Stimulated activated CD4-positive, alpha-beta T cell treated with anti-CD3 and anti-CD28 coated beads, TNF-alpha, amount 100 ng/mL, for 1 hour (primary cell): ENCODE data around the gene FBLN1.
"Not testable (repeated sequence)": the region's sequence is repeated elsewhere in the genome, so short reads cannot be mapped to it uniquely, and the experiment has no call there.

ENCODE experiments used
- DNase-seq, 3 donors: peaks; one replicate each; pipeline ENCODE4 v3.0.0-alpha.2; 2020; ENCODE audit warnings: low read depth in 3 of 3, low spot score in 1 of 3

FBLN1 gene

DNA sequence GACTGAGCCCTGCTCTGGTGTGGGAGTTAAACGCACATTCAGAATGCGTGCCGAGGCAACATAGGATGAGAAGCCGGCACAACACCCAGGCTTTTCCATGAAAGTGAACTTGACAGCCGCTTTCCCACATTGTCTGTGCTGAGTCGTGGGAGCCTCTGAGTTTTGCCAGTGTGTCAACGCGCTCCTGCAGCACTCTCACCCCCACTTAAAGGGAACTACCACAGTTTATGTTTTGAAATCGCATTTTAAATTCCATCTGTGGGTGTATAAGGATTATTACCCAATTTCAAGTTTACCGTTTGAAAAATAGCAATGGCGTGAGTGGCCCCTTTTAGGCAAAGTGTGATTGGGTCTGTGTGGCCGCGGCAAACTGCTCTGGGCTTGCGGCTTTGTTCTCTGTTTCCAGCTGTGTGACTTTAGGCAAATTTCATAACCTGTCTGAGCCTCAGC, 81.5 kb downstream of the FBLN1 start:
- no peak for DNase-seq

DNA sequence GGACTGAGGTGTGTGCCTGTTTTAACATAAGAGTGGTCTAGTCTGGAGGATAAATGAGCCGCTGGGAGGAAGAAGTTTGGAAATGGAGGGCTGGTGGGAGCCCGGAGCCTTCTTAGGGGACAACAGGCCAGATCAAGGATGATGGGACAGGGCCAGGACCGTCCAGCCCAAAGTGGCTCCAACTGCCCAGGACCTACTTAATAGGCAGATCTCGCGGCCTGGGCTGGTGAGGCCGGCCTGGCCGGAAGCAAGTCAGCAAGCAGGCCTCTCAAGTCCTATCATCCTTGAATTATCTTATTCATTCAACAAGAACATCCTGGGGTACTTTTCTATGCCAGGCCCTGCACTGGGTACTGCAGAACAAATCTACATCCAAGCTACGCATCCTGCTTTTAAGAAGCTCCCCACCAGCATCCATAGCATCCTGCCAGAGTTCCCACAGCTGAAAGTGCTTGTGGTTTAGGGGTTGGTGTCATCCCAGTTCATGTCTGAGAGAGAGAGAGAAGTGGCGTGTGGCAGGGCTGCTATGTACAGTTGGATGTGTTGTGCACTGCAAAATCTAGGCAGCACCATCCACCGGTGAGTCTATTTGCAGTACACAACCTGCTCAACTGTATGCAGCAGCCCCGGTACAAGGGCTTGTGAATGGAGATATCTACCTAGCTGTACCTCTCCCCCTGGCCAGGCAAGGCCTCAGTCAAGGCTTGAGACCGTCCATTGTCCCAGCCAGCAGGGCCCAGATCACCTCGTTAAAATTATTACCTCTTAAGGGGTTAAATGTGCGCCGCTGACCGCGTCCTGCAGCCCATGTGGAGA, 82.1 kb downstream of the FBLN1 start:
- no peak for DNase-seq

DNA sequence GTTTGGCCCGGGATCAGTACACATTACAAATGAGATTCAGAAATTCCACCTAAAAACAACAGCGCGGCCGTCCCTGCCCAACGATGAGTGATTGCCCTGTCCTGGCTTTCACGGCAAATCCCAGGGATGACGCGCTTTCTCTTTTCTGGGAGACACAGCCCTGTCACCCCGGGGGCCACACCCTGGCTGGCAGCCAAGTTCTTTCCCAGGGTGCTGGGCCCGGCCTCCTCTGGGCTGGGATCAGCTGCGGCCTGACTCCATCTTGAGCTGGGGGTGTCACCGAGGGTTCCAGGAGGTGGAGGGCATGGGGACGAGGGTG, 82.7 kb downstream of the FBLN1 start:
- no peak for DNase-seq

DNA sequence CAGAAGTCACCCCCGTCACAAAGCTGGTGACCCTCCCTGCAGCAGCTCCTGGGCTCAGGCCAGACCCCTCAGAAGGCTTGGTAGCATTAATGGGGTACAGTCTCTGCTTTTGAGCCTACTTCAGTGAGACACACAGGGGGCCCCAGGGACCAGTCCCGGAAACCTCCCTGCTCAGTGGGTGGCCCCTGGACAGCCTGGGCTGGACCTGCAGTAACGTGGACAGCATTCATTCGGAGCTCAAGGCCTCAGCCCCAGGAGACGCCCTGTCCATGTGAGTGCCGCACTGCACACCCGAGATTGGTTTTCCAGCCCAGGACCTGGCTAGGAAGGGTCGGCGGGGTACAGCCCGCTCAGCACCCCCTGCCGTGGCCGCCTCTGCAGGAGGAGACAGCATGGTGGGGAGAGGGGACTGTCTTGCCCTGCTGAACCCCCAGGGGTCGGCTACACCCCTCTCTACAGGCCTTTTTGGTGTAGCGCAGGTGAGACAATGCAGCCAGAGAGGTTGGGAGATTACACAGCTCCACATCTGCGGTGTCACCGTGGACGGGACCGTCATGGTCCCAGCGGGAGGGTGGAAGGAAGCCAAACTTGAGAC, 83.4 kb downstream of the FBLN1 start:
- no peak for DNase-seq

DNA sequence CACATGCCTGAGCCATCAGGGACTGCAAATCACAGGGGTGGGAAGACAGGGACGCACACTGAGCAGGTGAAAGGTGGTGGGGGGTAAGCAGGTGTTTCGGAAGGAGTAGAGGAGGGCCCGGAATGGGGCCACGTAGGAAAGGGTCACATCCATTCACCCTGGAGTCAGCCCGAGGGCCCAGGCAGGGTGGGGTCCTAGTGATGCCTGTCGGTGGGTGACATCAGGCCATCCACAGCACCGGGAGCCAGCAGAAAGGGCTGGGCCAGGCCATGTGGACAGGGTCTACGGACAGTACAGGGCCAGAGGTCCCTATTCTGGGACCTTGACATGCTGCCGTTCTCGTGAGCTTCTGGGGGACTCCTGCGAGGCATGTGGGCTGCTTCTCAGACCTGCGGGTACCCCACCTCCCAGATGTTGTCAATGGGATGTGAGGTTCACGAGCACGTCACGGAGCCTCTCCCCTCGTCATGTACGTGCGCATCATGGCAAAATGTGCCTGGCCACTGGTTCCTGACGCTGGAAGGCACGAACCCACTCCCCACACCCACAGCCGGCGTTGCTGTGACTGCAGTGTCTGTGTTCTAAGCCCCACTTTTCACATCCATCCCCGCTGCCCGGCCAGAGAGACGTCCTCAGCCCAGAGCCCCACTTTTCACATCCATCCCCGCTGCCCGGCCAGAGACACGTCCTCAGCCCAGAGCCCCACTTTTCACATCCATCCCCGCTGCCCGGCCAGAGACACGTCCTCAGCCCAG, 84.1 kb downstream of the FBLN1 start:
- DNase-seq: no peak

DNA sequence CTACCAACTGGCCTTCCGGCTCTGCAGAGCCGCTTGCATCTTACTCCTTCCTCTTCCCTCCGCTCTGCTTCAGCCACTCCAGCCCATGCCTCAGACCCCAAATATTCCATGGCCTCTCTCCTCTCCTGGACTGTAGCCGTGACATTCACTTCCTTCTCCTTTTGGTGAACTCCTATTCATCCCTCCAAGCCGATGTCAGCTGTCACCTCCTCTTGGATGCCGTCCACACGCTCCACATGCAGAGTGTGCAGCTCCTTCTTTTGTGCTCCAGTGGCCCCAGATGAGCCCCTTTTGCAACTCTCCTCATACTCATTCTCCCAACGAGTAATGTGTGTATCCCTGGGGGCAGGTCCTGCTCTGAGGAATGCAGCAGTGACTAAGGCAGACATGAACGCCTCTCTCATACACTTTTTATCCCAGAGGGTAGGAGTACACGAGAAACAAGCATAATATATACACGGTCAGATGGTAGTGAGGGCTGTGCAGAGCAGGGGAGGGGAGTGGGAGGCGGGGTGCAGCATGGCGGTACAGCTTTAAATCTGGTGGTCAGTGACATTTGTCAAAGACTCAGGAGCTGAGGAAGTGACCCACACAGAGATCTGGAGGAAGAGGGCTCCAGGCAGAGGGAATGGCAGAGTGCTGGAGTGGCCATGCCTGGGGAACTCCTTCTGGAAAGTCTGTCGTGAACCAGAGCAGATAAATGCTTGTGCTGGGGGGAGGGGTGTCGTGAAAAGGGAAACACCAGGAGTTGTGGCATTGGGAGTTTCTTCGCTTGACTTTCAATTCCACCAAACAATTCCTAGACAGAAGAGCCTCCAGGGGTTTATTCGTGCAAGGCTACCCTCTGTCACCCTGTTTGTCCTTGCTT, 85.2 kb downstream of the FBLN1 start:
- no peak for DNase-seq

DNA sequence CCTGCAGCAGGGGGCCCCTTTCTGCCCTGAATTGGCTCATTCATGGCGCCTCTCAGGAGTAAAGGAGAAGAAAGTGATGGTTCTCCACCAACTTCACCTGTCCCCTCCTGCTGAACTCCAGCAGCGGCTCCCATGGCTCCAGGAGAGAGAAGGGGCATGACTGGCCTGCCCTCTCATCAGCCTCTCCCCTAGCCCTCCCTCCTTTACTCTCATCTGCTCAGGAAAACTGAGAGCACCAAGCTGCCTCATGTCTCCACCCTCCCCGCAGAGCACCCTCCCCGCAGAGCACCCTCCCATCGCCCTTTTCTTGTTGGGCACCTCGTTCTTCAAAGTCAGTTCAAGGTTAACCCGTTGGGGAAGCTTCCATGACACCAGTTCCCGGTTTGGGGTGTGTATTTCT, 86.9 kb downstream of the FBLN1 start:
- no peak for DNase-seq

DNA sequence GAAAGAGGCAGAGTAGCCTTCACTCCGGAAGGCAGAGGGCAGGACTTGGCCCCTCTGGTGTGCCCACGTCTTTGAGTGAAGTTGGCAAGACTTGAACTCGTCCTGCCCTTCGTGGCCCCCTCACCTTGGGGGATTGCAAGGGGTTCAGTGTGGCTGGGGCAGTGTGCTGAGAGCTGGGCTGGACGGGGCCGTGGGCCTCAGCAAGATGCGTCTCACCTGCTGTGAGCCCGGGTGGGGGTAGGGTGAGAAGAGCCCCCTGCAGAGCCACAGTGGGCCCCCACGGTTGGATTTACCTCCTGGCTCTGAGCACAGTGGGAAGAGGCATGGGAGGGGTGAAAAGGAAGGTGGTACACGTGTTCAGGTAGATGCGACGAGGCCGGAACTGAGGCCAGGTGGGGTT, 87.6 kb downstream of the FBLN1 start:
- DNase-seq: no peak

DNA sequence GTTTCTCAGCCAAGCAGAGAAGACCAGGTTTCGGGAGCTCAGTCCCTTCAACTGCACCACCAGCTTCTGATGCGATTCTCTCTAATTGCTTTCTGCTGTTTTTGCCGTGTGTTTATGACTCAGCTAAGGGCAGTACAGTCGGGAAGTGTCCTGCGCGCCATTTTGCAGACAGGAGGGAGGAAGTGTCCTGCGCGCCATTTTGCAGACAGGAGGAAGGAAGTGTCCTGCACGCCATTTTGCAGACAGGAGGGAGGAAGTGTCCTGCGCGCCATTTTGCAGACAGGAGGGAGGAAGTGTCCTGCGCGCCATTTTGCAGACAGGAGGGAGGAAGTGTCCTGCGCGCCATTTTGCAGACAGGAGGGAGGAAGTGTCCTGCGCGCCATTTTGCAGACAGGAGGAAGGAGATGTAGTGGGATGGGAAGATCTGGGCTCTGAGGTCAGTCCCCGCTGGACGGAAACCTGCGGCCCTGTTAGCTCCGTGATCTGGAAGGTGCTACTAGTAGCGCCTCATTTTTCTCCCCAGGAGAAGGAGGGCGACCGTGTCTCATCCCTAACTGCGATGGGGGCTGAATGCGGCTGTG, 89.0 kb downstream of the FBLN1 start:
- not testable (repeated sequence) for DNase-seq

DNA sequence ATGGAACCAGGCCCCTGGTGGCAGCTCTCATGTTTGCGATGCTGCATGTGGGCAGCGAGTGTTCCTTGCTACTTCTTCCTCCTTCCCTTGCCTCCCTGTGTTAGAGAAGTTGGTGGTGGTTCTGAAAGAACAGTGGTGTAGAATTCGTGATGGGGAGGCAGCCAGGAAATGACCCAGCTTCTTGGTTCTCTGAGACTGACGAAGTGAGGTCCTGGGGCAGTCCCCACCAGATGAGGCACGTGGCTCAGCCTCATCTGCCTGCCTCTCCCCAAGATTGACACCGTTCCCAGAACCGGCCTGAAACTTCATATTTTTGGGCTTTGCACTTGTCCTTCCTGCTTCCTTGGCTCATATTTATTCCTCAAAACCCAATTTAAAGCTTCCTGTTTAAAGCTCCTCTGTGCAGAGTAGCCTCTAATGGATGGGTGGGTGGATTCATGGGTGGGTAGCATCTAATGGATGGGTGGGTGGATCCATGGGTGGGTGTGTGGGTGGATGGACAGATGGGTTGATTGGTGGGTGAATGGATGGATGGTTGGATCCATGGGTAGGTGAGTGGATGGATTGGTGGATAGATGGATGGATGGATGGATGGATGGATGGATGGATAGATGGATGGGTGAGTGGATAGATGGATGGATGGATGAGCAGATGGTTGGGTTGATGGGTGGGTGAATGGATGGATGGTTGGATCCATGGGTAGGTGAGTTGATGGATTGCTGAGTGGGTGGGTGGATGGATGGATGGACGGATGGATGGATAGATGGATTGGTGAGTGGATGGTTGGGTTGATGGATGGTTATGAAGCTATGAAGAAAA, 91.6 kb downstream of the FBLN1 start:
- no peak for DNase-seq

DNA sequence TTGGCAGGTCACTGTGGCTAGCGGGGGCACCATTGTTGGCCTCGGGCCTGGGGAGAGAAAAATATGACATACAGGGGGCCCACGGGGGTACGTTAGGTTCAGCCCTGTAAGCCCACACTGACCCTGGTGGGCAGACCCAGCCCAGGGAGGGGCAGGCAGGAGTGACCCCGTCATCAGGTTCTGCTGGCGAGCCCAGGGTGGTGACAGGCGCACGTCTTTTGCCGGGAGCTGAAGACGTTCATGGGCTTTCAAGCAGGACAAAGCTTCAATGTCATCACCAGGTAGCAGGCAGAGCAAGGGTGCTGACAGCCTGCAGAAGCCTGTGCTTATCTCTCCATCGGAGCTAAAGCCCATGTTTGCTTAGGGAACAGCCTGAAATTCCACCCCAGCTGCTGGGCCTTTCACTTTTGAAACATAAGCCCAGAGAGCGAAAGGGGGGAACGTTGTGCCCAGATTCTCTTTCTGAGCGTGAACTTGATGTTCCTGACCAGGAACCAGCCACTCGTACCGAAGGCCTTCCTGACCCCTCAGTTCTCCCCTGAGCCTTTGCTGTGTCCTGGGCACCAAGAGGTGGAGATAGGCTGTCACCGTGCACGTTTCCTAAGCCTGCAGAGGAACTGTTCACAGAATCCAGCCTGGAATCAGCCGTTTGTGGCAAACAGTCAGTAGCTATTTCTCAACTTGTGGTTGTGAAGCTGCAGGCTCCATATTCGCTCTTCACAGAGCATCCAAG, 94.9 kb downstream of the FBLN1 start:
- no peak for DNase-seq

DNA sequence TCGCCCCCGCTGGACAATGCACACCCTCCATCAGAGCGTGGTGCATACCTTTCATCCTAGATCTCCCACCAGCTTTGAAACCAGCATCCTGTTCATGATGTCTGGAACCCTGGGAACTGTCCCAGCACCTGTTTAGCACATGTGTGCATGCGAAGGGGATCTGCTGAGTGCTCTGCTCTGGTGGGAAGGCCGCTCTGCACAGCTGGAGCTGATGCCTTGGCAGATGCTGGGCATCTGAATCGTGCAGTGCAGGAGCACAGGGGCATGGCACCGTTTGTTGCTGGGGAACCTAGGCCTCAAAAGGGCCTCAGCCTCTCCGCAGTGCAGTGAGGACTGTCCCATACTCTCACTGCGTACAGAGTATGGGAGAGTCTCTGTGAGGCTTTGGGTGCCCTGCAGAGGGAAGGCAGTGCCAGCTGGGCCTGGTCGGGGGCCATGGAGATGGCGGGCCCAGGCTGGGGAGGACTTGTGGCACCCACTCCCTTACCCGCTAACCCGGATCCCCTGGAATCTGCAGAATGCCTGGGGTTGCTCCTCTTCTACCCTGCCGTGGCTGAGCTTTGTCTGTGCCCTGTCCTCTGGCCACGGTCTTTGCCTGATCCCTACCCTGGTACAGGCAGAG, 96.0 kb downstream of the FBLN1 start:
- no peak for DNase-seq

DNA sequence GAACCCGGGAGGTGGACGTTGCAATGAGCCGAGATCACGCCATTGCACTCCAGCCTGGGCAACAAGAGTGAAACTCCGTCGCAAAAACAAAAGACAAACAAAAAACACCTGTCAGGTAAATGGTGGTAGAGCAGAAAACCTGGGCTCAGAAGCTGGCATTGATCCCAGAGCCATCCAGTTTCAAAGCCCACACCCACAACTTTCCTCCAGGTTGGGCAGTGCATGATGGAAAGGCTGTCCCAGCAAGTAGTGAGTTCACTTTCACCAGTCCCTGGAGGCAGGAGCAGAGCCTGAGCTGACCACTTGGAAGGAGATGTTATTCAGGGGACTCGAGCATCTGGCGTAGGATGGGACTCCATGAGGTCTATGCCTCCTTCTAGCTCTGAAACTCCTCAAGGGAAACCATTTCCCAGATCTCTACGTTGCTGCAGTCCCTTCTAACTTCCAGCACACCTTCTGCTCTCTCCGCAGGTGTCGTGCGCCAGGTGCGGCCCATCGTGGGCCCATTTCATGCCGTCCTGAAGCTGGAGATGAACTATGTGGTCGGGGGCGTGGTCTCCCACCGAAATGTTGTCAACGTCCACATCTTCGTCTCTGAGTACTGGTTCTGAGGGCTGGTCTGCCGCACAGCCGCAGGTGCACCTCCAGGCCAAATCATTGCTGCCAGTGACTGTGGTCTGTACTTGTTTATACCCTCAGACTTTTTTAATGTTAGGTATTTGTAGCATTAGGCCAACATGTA, 97.3 kb downstream of the FBLN1 start:
- no peak for DNase-seq

DNA sequence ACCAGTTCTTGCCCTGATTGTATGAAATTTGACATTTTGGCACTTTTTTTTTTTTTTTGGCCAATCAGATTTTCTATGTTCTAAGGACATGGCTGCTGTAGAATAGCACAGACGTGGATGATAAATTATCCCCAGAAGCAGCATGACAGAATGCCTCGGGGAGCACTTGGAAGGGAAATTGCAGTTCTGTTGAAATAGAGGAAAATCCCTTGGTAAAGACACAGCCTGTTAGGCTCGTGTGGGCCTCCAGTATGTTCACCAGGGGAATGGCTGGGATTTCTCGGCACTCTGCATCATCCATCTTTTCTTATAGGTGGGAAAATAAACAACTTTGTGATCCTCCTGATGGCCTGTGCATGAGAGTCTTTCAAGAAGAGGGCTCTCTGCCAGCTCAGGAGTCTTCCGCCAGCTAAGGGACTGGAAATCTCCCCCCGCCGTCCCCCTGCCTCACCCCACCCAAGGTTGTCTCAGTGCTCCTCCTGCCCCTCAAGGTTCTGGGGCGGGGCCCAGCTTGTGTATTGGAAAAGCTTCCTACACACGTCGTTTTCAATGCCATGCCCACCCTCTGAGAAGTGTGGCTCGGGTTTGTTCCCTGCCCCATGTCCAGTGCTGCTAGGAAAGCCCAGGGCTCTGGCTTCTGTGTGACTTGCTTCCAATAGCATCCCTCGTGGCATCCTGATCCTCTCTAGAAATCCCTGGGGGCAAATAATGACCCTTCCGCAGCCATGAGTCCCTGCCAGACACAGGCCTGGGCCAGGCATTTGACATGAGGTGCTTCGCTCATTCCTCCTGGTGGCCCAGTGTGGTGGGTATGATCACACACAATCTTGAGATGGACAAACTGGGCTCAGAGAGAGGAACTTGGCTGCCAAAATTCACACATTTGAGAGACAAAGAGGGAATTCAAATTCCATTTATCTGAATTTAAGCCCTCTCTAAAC, 98.4 kb downstream of the FBLN1 start:
- no peak for DNase-seq

DNA sequence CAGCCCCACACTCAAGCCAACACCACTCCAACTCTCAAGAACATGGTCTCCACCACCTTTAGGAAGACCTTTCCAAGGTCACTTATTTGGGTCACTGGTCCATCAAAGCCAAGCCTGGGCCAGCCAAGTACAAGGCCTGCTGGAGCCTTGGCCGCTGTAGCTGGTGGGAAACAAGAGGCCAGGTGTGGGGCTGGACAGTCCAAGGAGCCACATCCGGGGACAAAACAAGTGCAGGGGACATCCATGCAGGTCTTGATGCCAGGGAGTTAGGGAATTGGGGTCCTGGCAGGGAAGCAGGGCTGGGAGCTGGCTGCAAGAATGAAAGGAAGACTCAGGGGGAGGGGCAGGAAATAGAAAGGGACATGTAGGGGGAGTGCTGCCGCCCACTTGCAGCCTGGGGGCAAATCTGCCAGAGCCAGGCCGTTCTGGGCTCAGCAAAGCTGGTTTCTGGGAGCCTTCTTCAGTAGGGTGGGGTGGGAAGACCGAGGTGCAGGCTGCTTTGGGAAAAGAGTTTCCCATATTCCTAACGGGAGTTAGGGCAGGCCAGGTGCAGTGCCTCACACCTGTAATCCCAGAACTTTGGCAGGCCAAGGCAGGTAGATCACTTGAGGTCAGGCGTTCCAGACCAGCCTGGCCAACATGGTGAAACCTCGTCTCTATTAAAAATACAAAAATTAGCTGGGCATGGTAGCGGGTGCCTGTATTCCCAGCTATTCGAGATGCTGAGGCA, 99.5 kb downstream of the FBLN1 start:
- DNase-seq: no peak

DNA sequence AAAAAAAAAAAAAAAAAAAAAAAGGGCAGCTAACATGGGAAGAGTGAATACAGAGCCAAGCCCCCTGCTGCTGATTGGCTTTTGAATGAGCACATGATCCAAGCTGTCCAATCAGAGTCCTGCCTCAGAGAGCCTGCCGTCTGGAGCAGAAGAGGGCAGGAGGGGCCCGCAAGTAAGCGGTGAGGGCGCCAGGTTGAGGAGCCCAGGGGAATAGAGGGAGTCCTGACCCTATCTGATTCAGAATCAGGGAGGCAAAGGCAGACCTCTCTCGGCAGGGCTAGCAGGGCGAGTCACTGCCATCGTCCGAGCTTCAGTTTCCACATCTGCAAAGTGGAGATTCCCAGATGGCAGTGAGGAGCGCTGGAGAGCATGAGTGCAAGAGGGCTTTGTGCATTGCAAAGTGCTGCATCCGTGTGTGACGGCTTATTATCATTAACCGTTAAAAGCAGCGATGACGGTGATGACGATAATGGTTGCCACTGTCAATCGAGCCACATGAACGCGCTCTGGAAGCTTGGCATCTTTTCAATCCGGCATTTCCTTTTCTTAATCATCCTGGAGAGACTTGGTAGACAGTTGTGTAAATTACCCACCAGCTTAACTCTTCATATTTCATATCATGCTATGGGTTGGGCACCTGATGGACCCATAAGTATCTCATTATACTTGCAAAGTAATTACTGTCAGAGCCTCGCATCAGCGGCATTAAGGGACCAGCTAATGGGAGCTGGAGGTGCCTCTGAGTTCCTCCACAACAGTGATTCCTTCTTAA, 100.3 kb downstream of the FBLN1 start:
- DNase-seq: no peak
